Panc1 (cell line): ENCODE data around the gene SLC48A1.

Experiments
- CTCF ChIP-seq: fragments of 450-650 bp; IDR thresholded peaks from 2 replicates; pipeline ENCODE4 v1.5.1; 2017; ENCODE audit warnings: mild to moderate bottlenecking
- POLR2AphosphoS5 ChIP-seq: IDR thresholded peaks from 2 replicates; pipeline ENCODE4 v1.6.1; 2012; ENCODE audit warnings: mild to moderate bottlenecking, low read depth, low read length, moderate library complexity
- REST ChIP-seq, 2 experiments: IDR thresholded peaks; 2 replicates each; pipeline ENCODE4 v1.6.1; 2011 to 2012; ENCODE audit warnings: low read depth in 2 of 2, control low read depth in 1 of 2, low read length in 1 of 2, mild to moderate bottlenecking in 1 of 2, moderate library complexity in 1 of 2; ENCODE audit not compliant: insufficient read depth in 1 of 2
- SIN3A ChIP-seq: IDR thresholded peaks from 2 replicates; pipeline ENCODE4 v1.6.1; 2012; ENCODE audit warnings: low read depth, mild to moderate bottlenecking, low read length, moderate library complexity, borderline replicate concordance; ENCODE audit not compliant: insufficient read depth

- TF ChIP-seq CTCF (no peak), SIN3A (no peak), POLR2AphosphoS5 (no peak), REST (IDR thresholded peaks at IDR 0.05; ENCODE audit: insufficient read depth in 1 of 2, low read depth in 2 of 2, low read length in 1 of 2) (no peak)
Measured at GRCh38 chr12:47779943-47780504, 7.0 kb downstream of the SLC48A1 start.
